Spleen (tissue), 7 donors: ENCODE results near the gene IL23A.

Experiments used
- POLR2AphosphoS5 ChIP-seq, 3 donors: sonication (generic); formaldehyde crosslinking; IDR thresholded peaks; one replicate each; pipeline ENCODE4 v1.5.1; 2017; ENCODE audit warnings: antibody characterized with exemption in 3 of 3
- TF ChIP-seq, protein P1 (sequence below), 11 experiments: fragments of 200-600 bp in 7 of 11; fragments of 450-650 bp in 4 of 11; sonication (generic) in 4 of 11; IDR thresholded peaks in 8 of 11; conservative IDR thresholded peaks in 3 of 11; 1 replicate in 7 of 11; 2 replicates in 4 of 11; pipeline versions ENCODE4 v1.4.0 to v1.8.0; 2016 to 2021; ENCODE audit warnings: antibody characterized with exemption in 11 of 11, inconsistent platforms in 4 of 11, mild to moderate bottlenecking in 1 of 11
- donor health status: DM: no; HTN: no; CAD: no; lungs with moderate emphysema.
- donor health status: DM: no; HTN: no; CAD: no.
- donor health status: DM: no; HTN: no; CAD: no.

- TF ChIP-seq, protein P1, sequence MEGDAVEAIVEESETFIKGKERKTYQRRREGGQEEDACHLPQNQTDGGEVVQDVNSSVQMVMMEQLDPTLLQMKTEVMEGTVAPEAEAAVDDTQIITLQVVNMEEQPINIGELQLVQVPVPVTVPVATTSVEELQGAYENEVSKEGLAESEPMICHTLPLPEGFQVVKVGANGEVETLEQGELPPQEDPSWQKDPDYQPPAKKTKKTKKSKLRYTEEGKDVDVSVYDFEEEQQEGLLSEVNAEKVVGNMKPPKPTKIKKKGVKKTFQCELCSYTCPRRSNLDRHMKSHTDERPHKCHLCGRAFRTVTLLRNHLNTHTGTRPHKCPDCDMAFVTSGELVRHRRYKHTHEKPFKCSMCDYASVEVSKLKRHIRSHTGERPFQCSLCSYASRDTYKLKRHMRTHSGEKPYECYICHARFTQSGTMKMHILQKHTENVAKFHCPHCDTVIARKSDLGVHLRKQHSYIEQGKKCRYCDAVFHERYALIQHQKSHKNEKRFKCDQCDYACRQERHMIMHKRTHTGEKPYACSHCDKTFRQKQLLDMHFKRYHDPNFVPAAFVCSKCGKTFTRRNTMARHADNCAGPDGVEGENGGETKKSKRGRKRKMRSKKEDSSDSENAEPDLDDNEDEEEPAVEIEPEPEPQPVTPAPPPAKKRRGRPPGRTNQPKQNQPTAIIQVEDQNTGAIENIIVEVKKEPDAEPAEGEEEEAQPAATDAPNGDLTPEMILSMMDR (IDR thresholded peaks at IDR 0.05 in 8 of 11, conservative IDR thresholded peaks at IDR 0.05 in 3 of 11): no peak
- no peak for TF ChIP-seq POLR2AphosphoS5 (IDR thresholded peaks at IDR 0.05)
These were observed 12.6 kb upstream of the IL23A start for GRCh38 chr12:56326126-56326525.
